HepG2 (cell line): Measurements from ENCODE around the gene RUSF1. TPM values are rescaled to one million over a fixed set of nuclear protein-coding genes. Genes with fewer than 3 reads are reported as not detected.

Experiments used
- AKNA ChIP-seq: sonication (generic); formaldehyde crosslinking; IDR thresholded peaks from 2 replicates; pipeline ENCODE4 v1.4.0; 2020; ENCODE audit warnings: missing genetic modification reagents, borderline replicate concordance
- ARNT2 ChIP-seq: sonication (generic); formaldehyde crosslinking; IDR thresholded peaks from 2 replicates; pipeline ENCODE4 v1.8.0; 2022; ENCODE audit warnings: mild to moderate bottlenecking, low read depth, missing genetic modification reagents, moderate library complexity
- ATF2 ChIP-seq: sonication (generic); formaldehyde crosslinking; IDR thresholded peaks from 2 replicates; pipeline ENCODE4 v1.4.0; 2020; ENCODE audit warnings: missing genetic modification reagents
- ATF6 ChIP-seq: sonication (generic); formaldehyde crosslinking; conservative IDR thresholded peaks from 2 replicates; pipeline ENCODE4 v1.4.0; 2020; ENCODE audit warnings: missing genetic modification reagents
- FOXK2 ChIP-seq: fragments of 450-650 bp; IDR thresholded peaks from 2 replicates; pipeline ENCODE4 v1.6.1; 2016
- HDAC6 ChIP-seq: fragments of 200-600 bp; sonication (generic); IDR thresholded peaks from 2 replicates; pipeline ENCODE4 v1.7.0; 2017; ENCODE audit warnings: mild to moderate bottlenecking, antibody characterized with exemption, low read length, low read depth
- KDM2A ChIP-seq: sonication (generic); formaldehyde crosslinking; IDR thresholded peaks from 2 replicates; pipeline ENCODE4 v1.4.0; 2020; ENCODE audit warnings: low read depth, missing genetic modification reagents, borderline replicate concordance
- KDM5B ChIP-seq: sonication (generic); formaldehyde crosslinking; IDR thresholded peaks from 2 replicates; pipeline ENCODE4 v1.4.0; 2020; ENCODE audit warnings: missing genetic modification reagents, mild to moderate bottlenecking, borderline replicate concordance
- MYNN ChIP-seq: sonication (generic); formaldehyde crosslinking; IDR thresholded peaks from 2 replicates; pipeline ENCODE4 v1.4.0; 2020; ENCODE audit warnings: mild to moderate bottlenecking, low read depth, missing genetic modification reagents
- SKIL ChIP-seq: sonication (generic); formaldehyde crosslinking; IDR thresholded peaks from 2 replicates; pipeline ENCODE4 v1.8.0; 2022; ENCODE audit warnings: missing genetic modification reagents, mild to moderate bottlenecking, moderate library complexity, borderline replicate concordance
- ZBTB7A ChIP-seq: sonication (generic); formaldehyde crosslinking; IDR thresholded peaks from 2 replicates; pipeline ENCODE4 v1.8.0; 2022; ENCODE audit warnings: mild to moderate bottlenecking, missing genetic modification reagents
- ZEB1 ChIP-seq: IDR thresholded peaks from 2 replicates; pipeline ENCODE4 v1.6.1; 2012; ENCODE audit warnings: mild to moderate bottlenecking, low read depth, inconsistent platforms; ENCODE audit not compliant: insufficient replicate concordance
- ZNF24 ChIP-seq: fragments of 450-650 bp; IDR thresholded peaks from 2 replicates; pipeline ENCODE4 v1.6.1; 2017; ENCODE audit warnings: antibody characterized with exemption, mild to moderate bottlenecking
- ZNF607 ChIP-seq: sonication (generic); formaldehyde crosslinking; IDR thresholded peaks from 2 replicates; pipeline ENCODE4 v1.5.1; 2020; ENCODE audit warnings: missing genetic modification reagents, mild to moderate bottlenecking, borderline replicate concordance
- ZNF672 ChIP-seq: sonication (generic); formaldehyde crosslinking; IDR thresholded peaks from 2 replicates; pipeline ENCODE4 v1.8.1; 2022; ENCODE audit warnings: missing genetic modification reagents
- ZNF816 ChIP-seq: sonication (generic); formaldehyde crosslinking; IDR thresholded peaks from 2 replicates; pipeline ENCODE4 v1.8.0; 2022; ENCODE audit warnings: missing genetic modification reagents, mild to moderate bottlenecking, borderline replicate concordance
- ZZZ3 ChIP-seq: sonication (generic); formaldehyde crosslinking; IDR thresholded peaks from 2 replicates; pipeline ENCODE4 v1.4.0; 2020; ENCODE audit warnings: missing genetic modification reagents, mild to moderate bottlenecking, borderline replicate concordance
- polyA plus RNA-seq, 8 experiments: library from polyadenylated mRNA; depleted of rRNA in 3 of 8; stranded (reverse) in 7 of 8; unstranded in 1 of 8; fragments of >200 nt; fragmentation: Illumina TruSeq in 4 of 8; extraction: Trizol in 4 of 8; gene quantifications; 2 replicates each; pipeline versions ENCODE4 v1.2.1 to v1.2.3, GENCODE V29; 2011 to 2016; ENCODE audit warnings: low read depth in 4 of 8, missing spikeins in 1 of 8, mixed read lengths in 1 of 8; ENCODE audit not compliant: insufficient read depth in 1 of 8
- total RNA-seq, 5 experiments: library from RNA; depleted of rRNA; stranded (reverse); fragments of >200 nt; fragmentation: Illumina TruSeq; extraction: Trizol; gene quantifications; 2 replicates each; pipeline ENCODE4 v1.2.3, GENCODE V29; 2016; ENCODE audit warnings: low read depth in 1 of 5

Gene RUSF1
- total and polyA plus RNA-seq, 2 of the 13 experiments (the other 11 are each of a cell fraction or from before 2014, with no cell fraction given): 40.8 to 50.2 TPM

- peak; percentile 59; the same call in 1 of the 2 replicates for TF ChIP-seq FOXK2
- TF ChIP-seq ZEB1: peak; percentile 78
- no peak; the same call in 1 of the 2 replicates for TF ChIP-seq AKNA (CRISPR knock-in tag)
- peak; percentile 84 for TF ChIP-seq SKIL (CRISPR knock-in tag)
- TF ChIP-seq ZBTB7A: peak; percentile 48; the same call in 1 of the 2 replicates
- TF ChIP-seq ATF6 (CRISPR knock-in tag): no peak
- peak; percentile 9; the same call in 1 of the 2 replicates for TF ChIP-seq ATF2 (CRISPR knock-in tag)
- TF ChIP-seq ARNT2: peak; percentile 79; the same call in 1 of the 2 replicates
- TF ChIP-seq ZZZ3 (CRISPR knock-in tag): peak; percentile 55
- no peak for TF ChIP-seq HDAC6
- no peak for TF ChIP-seq ZNF24
- TF ChIP-seq ZNF816 (CRISPR knock-in tag): no peak; the same call in 1 of the 2 replicates
- peak; percentile 79; the same call in 1 of the 2 replicates for TF ChIP-seq KDM5B (CRISPR knock-in tag)
- no peak for TF ChIP-seq ZNF672 (CRISPR knock-in tag)
- TF ChIP-seq KDM2A (CRISPR knock-in tag): peak; percentile 63; the same call in 1 of the 2 replicates
- peak; percentile 71 for TF ChIP-seq MYNN (CRISPR knock-in tag)
- TF ChIP-seq ZNF607 (CRISPR knock-in tag): peak; percentile 22; the same call in 1 of the 2 replicates
Measured at GRCh38 chr16:31477220-31478216, 30.7 kb downstream of the RUSF1 start (continued).
